Right lobe of liver (tissue), 6 donors: Measurements from ENCODE around the gene NEK10. TPM values are rescaled to one million over a fixed set of nuclear protein-coding genes. Genes with fewer than 3 reads are reported as not detected.

ENCODE experiments used
- ATAC-seq, 4 donors: fragments of 200-7000 bp; cut with Tn5 transposase; one replicate each; pipeline ENCODE4 v1.9.1; 2020; ENCODE audit warnings: mild to moderate bottlenecking in 4 of 4, moderate library complexity in 4 of 4
- DNase-seq, 3 donors: peaks; one replicate each; pipeline ENCODE4 v3.0.0-alpha.2; 2020
- H3K27ac ChIP-seq, 3 donors: fragments of 200-600 bp; one replicate each; pipeline ENCODE4 v1.8.0; 2022
- H3K27me3 ChIP-seq, 2 donors: fragments of 200-600 bp; one replicate each; pipeline ENCODE4 v1.8.0; 2022
- H3K36me3 ChIP-seq, 4 donors: fragments of 200-600 bp; sonication (generic) in 1 of 4; one replicate each; pipeline versions ENCODE4 v1.5.1 to v1.8.0; 2017 to 2022; ENCODE audit warnings: control low read depth in 1 of 4
- H3K4me1 ChIP-seq, 4 donors: fragments of 200-600 bp; sonication (generic) in 1 of 4; one replicate each; pipeline versions ENCODE4 v1.5.1 to v1.8.0; 2017 to 2022; ENCODE audit warnings: control low read depth in 1 of 4
- H3K4me3 ChIP-seq, 3 donors: fragments of 200-600 bp; one replicate each; pipeline ENCODE4 v1.8.0; 2022
- H3K9me3 ChIP-seq, 4 donors: fragments of 200-600 bp; sonication (generic) in 1 of 4; one replicate each; pipeline versions ENCODE4 v1.5.1 to v1.8.0; 2017 to 2022; ENCODE audit warnings: control low read depth in 1 of 4
- POLR2A ChIP-seq: fragments of 450-650 bp; IDR thresholded peaks from one replicate; pipeline ENCODE4 v1.6.1; 2017; ENCODE audit warnings: antibody characterized with exemption, mild to moderate bottlenecking
- WGBS: methylation state at CpG from one replicate; pipeline ENCODE4 v1.1.6; 2018; ENCODE audit warnings: low coverage, low lambda C conversion rate; ENCODE audit not compliant: insufficient coverage; ENCODE audit errors: missing lambda C conversion rate; 5-methylcytosine and 5-hydroxymethylcytosine counted together
- intact Hi-C, 2 donors: fragments of 100-400 bp; cut with DNase I; formaldehyde crosslinking; loops; one replicate each; pipeline versions ENCODE4 v1.11.2 to v1.14.1; 2022
- total RNA-seq, 6 experiments: library from RNA; depleted of rRNA in 2 of 6; stranded (reverse); fragments of >200 nt in 2 of 6; fragmentation: NEBNext Ultra II Directional in 3 of 6; extraction: Animal tissue kit (Norgen Biotek cat#: 25700) in 3 of 6; gene quantifications; one replicate each; pipeline versions ENCODE4 v1.1.0 to v1.2.4, GENCODE V29; 2016 to 2023
- TF ChIP-seq, protein P1 (sequence below), 4 donors: fragments of 200-600 bp in 3 of 4; fragments of 450-650 bp in 1 of 4; IDR thresholded peaks; one replicate each; pipeline versions ENCODE4 v1.5.1 to v1.8.0; 2016 to 2022; ENCODE audit warnings: antibody characterized with exemption in 4 of 4, mild to moderate bottlenecking in 2 of 4
- donor health status: DM: no; HTN: yes; CAD: no.
- donor health status: DM: no; HTN: no; CAD: no.
- donor health status: DM: no; HTN: no; CAD: no.
- donor health status: DM: no; HTN: yes; CAD: no.
- donor health status: DM: no; HTN: yes; CAD: no.

Gene NEK10
- total RNA-seq, 6 experiments from 2014 or later = 0.43 to 2.5 (median 0.87) TPM

GRCh38 chr3:27209617-27210264, 159.4 kb downstream of the NEK10 start:
- TF ChIP-seq, protein P1, sequence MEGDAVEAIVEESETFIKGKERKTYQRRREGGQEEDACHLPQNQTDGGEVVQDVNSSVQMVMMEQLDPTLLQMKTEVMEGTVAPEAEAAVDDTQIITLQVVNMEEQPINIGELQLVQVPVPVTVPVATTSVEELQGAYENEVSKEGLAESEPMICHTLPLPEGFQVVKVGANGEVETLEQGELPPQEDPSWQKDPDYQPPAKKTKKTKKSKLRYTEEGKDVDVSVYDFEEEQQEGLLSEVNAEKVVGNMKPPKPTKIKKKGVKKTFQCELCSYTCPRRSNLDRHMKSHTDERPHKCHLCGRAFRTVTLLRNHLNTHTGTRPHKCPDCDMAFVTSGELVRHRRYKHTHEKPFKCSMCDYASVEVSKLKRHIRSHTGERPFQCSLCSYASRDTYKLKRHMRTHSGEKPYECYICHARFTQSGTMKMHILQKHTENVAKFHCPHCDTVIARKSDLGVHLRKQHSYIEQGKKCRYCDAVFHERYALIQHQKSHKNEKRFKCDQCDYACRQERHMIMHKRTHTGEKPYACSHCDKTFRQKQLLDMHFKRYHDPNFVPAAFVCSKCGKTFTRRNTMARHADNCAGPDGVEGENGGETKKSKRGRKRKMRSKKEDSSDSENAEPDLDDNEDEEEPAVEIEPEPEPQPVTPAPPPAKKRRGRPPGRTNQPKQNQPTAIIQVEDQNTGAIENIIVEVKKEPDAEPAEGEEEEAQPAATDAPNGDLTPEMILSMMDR (IDR thresholded peaks at IDR 0.05) = no peak
- no peak for TF ChIP-seq POLR2A
- WGBS = 42% methylated on average over 3 of the region's 3 CpGs

GRCh38 chr3:27208961-27209616, 160.1 kb downstream of the NEK10 start:
- intact Hi-C loops = no loop called here
- no peak overlapping the region for H3K27ac ChIP-seq
- ATAC-seq (no peak), DNase-seq (no peak)
- no peaks in the 10 kb centered on the region for H3K36me3 ChIP-seq
- TF ChIP-seq, protein P1 (IDR thresholded peaks at IDR 0.05) = no peak
- no peak for TF ChIP-seq POLR2A
- WGBS = 69% methylated on average over 2 of the region's 2 CpGs
- H3K4me3 ChIP-seq = no peak overlapping the region
- H3K9me3 ChIP-seq = no peaks in the 10 kb centered on the region
- no peaks in the 10 kb centered on the region for H3K27me3 ChIP-seq
- no peaks in the 10 kb centered on the region for H3K4me1 ChIP-seq

More at GRCh38 chr3:27209617-27210264, 159.4 kb downstream of the NEK10 start:
- ATAC-seq (no peak), DNase-seq (no peak)
- intact Hi-C loops = no loop called here
- no peaks in the 10 kb centered on the region for H3K36me3 ChIP-seq
- H3K27me3 ChIP-seq = no peaks in the 10 kb centered on the region
- H3K9me3 ChIP-seq = no peaks in the 10 kb centered on the region
- H3K27ac ChIP-seq = no peak overlapping the region
- no peaks in the 10 kb centered on the region for H3K4me1 ChIP-seq
- no peak overlapping the region for H3K4me3 ChIP-seq

GRCh38 chr3:27202959-27203358, 166.2 kb downstream of the NEK10 start:
- intact Hi-C loops = no loop called here
- no peaks in the 10 kb centered on the region for H3K4me1 ChIP-seq
- no peaks in the 10 kb centered on the region for H3K36me3 ChIP-seq
- TF ChIP-seq, protein P1 (IDR thresholded peaks at IDR 0.05) = no peak
- TF ChIP-seq POLR2A = no peak
- ATAC-seq = no peak
- H3K27ac ChIP-seq = no peak overlapping the region
- no CpG with 5 or more reads among the region's 1 CpG for WGBS
- DNase-seq = no peak
- H3K27me3 ChIP-seq = no peaks in the 10 kb centered on the region
- H3K4me3 ChIP-seq = no peak overlapping the region
- no peaks in the 10 kb centered on the region for H3K9me3 ChIP-seq

DNA sequence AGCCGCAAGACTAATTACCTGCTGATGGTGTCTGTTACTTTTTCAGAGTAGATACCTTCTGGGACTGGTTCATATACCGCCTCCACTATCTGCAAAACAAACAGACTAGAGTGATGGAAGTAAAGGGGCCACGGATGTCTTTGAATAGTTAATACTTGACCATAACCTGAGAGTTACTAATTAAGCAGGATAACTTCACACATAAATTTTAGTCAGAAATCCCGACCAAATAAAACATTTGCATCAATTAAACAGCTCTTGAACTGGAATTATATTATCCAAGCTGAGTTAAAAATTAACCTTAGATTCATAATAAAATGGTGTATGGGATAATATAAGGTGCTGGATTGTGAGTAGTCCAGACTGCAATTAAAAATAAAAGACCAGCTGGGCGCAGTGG, 167.7 kb downstream of the NEK10 start:
- Histone ChIP-seq H3K27me3 (no peaks in the 10 kb centered on the region), H3K36me3 (no peaks in the 10 kb centered on the region), H3K4me1 (no peaks in the 10 kb centered on the region), H3K4me3 (no peak overlapping the region), H3K9me3 (no peaks in the 10 kb centered on the region), H3K27ac (no peak overlapping the region)
- intact Hi-C loops = no loop called here
- DNase-seq = no peak
- 56% methylated on average over 5 of the region's 5 CpGs for WGBS
- no peak for TF ChIP-seq POLR2A
- TF ChIP-seq, protein P1 (IDR thresholded peaks at IDR 0.05) = no peak
- ATAC-seq = no peak
